A673 (cell line): ENCODE measurements around the gene DENND6A.

ENCODE experiments used
- CTCF ChIP-seq: fragments of 300-800, 200-600 bp; sonication (generic); conservative IDR thresholded peaks from 2 replicates; pipeline ENCODE4 v1.5.1; 2017; ENCODE audit warnings: low read depth, mild to moderate bottlenecking, antibody characterized with exemption, low read length, moderate library complexity, mixed read lengths
- EZH2 ChIP-seq: fragments of 200-600 bp; sonication (generic); IDR thresholded peaks from 2 replicates; pipeline ENCODE4 v1.6.1; 2017; ENCODE audit warnings: borderline replicate concordance, low read depth, mild to moderate bottlenecking, mixed read lengths, antibody characterized with exemption, low read length; ENCODE audit not compliant: poor library complexity, severe bottlenecking

GRCh38 chr3:57673156-57673555, 19.7 kb downstream of the DENND6A start:
- no peak for TF ChIP-seq CTCF
- TF ChIP-seq EZH2 = no peak
